Loucy (cell line): ENCODE data around the gene TMIE.

Experiments
- H2AFZ ChIP-seq: fragments of 200-600 bp; sonication (generic); 2 replicates; pipeline ENCODE4 v1.6.0; 2016; ENCODE audit warnings: antibody characterized with exemption, mild to moderate bottlenecking, low read length, moderate library complexity
- H3F3A ChIP-seq: fragments of 200-600 bp; 2 replicates; pipeline ENCODE4 v1.6.0; 2016; ENCODE audit warnings: antibody characterized with exemption, low read depth, mild to moderate bottlenecking
- H3K27me3 ChIP-seq: fragments of 200-600 bp; sonication (generic); 2 replicates; pipeline ENCODE4 v1.6.1; 2014; ENCODE audit warnings: low read length, mild to moderate bottlenecking; ENCODE audit not compliant: insufficient read depth, poor library complexity, severe bottlenecking
- H3K36me3 ChIP-seq: fragments of 200-600 bp; sonication (generic); 2 replicates; pipeline ENCODE4 v1.6.1; 2016; ENCODE audit warnings: low read length; ENCODE audit not compliant: insufficient read depth
- H3K4me1 ChIP-seq: fragments of 200-600 bp; sonication (generic); 2 replicates; pipeline ENCODE4 v1.5.1; 2014; ENCODE audit warnings: low read length, mild to moderate bottlenecking; ENCODE audit not compliant: insufficient read depth, poor library complexity, severe bottlenecking
- H3K4me2 ChIP-seq: fragments of 200-600 bp; sonication (generic); 2 replicates; pipeline ENCODE4 v1.6.0; 2014; ENCODE audit warnings: antibody characterized with exemption, low read length, low read depth, mild to moderate bottlenecking; ENCODE audit not compliant: poor library complexity, severe bottlenecking
- H3K4me3 ChIP-seq: fragments of 200-600 bp; sonication (generic); 2 replicates; pipeline ENCODE4 v1.5.1; 2014; ENCODE audit warnings: low read length, mild to moderate bottlenecking, mixed read lengths; ENCODE audit not compliant: poor library complexity, severe bottlenecking
- H3K79me2 ChIP-seq: fragments of 200-600 bp; sonication (generic); 2 replicates; pipeline ENCODE4 v1.6.1; 2014; ENCODE audit warnings: low read length; ENCODE audit not compliant: insufficient read depth
- H3K9ac ChIP-seq: fragments of 200-600 bp; sonication (generic); 2 replicates; pipeline ENCODE4 v1.6.0; 2014; ENCODE audit warnings: mild to moderate bottlenecking, low read depth, low read length, moderate library complexity; ENCODE audit not compliant: poor library complexity, severe bottlenecking
- H3K9me2 ChIP-seq: fragments of 200-600 bp; sonication (generic); replicated peaks from 2 replicates; pipeline ENCODE4 v1.6.1; 2016; ENCODE audit warnings: low read depth, low read length, mixed read lengths
- H3K9me3 ChIP-seq: fragments of 200-600 bp; sonication (generic); 2 replicates; pipeline ENCODE4 v1.6.1; 2014; ENCODE audit warnings: mild to moderate bottlenecking, antibody characterized with exemption, low read length, low read depth; ENCODE audit not compliant: insufficient read depth
- H4K20me1 ChIP-seq: fragments of 200-600 bp; sonication (generic); 2 replicates; pipeline ENCODE4 v1.6.0; 2014; ENCODE audit warnings: antibody characterized with exemption, low read length, mild to moderate bottlenecking; ENCODE audit not compliant: insufficient read depth, poor library complexity, severe bottlenecking
- EZH2phosphoT487 ChIP-seq: fragments of 200-600 bp; IDR thresholded peaks from 2 replicates; pipeline ENCODE4 v1.6.1; 2018; ENCODE audit warnings: antibody characterized with exemption, mild to moderate bottlenecking, moderate library complexity, borderline replicate concordance
- TF ChIP-seq, protein P1 (sequence below): fragments of 200-600 bp; sonication (generic); conservative IDR thresholded peaks from 2 replicates; pipeline ENCODE4 v1.5.1; 2014; ENCODE audit warnings: mild to moderate bottlenecking, antibody characterized with exemption, low read length

Gene TMIE

DNA sequence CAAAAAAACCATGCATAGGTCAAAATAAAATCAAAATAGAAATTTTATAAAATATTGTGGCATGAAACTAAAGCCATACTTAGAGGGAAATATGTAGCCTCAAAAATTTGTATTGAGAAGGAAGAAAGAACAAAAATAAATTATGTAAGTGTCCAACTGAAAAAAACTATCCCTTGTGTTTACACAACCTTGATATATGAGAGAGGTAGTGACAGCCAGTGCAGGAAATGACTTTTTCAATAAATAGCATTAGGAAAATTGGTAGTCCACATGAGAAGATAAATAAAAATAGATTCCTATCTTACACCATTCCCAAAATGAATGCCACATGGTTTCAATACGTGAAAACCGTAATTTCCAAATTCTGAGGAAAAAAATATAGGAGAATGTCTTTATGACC lies 29.6 kb downstream of the TMIE start:
- Histone ChIP-seq H3K4me3 (no peak overlapping the region), H3F3A (no peaks in the 10 kb centered on the region), H3K9me3 (no peaks in the 10 kb centered on the region), H4K20me1 (no peaks in the 10 kb centered on the region), H3K9me2 (no peaks in the 10 kb centered on the region), H3K4me2 (no peak overlapping the region), H3K9ac (no peak overlapping the region), H2AFZ (no peak overlapping the region), H3K4me1 (no peaks in the 10 kb centered on the region), H3K36me3 (no peaks in the 10 kb centered on the region), H3K79me2 (no peaks in the 10 kb centered on the region), H3K27me3 (no peaks in the 10 kb centered on the region)
- TF ChIP-seq, protein P1, sequence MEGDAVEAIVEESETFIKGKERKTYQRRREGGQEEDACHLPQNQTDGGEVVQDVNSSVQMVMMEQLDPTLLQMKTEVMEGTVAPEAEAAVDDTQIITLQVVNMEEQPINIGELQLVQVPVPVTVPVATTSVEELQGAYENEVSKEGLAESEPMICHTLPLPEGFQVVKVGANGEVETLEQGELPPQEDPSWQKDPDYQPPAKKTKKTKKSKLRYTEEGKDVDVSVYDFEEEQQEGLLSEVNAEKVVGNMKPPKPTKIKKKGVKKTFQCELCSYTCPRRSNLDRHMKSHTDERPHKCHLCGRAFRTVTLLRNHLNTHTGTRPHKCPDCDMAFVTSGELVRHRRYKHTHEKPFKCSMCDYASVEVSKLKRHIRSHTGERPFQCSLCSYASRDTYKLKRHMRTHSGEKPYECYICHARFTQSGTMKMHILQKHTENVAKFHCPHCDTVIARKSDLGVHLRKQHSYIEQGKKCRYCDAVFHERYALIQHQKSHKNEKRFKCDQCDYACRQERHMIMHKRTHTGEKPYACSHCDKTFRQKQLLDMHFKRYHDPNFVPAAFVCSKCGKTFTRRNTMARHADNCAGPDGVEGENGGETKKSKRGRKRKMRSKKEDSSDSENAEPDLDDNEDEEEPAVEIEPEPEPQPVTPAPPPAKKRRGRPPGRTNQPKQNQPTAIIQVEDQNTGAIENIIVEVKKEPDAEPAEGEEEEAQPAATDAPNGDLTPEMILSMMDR = no peak
- TF ChIP-seq EZH2phosphoT487 = no peak

DNA sequence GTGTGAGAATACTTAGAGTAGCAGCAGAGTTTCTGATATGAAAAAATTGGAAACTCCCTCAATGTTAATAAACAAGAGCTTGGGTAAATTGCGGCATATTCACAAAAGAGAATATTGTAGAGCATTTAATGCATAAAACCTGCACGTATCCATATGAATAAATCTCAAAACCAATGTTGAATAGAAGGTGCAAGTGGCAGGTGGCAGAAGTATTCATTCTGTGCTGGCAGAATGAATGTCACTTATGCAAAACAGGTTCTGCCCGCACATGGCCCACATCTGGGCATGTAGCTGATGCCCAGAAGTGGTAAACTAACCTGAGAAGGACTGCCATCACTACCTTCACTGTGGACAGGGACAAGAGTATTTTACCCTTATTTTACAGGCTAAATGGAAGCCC lies 30.6 kb downstream of the TMIE start:
- H2AFZ ChIP-seq = no peak overlapping the region
- no peaks in the 10 kb centered on the region for H3K9me3 ChIP-seq
- H3K9ac ChIP-seq = no peak overlapping the region
- no peaks in the 10 kb centered on the region for H3K79me2 ChIP-seq
- no peaks in the 10 kb centered on the region for H3K36me3 ChIP-seq
- no peaks in the 10 kb centered on the region for H3K27me3 ChIP-seq
- H3K4me1 ChIP-seq = no peaks in the 10 kb centered on the region
- H3F3A ChIP-seq = no peaks in the 10 kb centered on the region
- TF ChIP-seq, protein P1 = no peak
- no peak for TF ChIP-seq EZH2phosphoT487
- H3K9me2 ChIP-seq = no peaks in the 10 kb centered on the region
- no peak overlapping the region for H3K4me2 ChIP-seq
- H4K20me1 ChIP-seq = no peaks in the 10 kb centered on the region
- H3K4me3 ChIP-seq = no peak overlapping the region

DNA sequence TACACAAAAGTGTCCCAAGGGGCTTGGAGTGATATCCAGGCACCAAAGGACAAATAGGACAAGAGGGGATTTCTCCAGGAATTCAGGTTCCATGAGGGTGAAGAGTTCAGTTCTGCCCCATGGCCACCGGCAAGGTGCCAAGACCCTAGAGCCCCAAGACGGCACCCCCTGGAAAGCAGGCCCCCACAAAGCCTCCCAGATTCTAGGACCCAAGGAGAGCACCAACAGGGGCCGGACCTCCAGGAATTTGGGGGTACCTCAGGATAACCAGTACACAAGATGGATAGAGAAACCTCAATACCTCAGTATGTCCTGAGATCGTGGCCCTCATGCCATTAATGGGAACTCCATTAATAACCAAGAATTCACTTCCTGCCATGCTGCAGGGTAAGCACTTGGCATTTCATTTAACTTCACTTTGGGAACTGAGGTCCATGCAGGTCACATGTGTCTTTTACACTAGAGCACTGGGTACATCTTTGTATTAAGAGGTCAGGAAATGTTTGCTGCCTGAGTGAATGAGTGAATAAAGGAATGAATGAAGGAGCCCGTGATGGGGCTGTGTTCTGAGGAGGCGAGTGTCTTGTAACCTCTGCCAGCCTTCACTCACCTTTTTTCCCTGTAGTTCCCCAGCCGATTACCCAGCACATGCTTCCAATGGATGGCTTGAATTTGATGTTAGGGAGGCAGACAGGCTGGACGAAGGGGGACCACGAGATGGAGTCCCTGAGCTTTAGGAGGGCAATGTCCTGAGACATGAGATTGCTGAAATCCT lies 32.0 kb downstream of the TMIE start:
- H3F3A ChIP-seq = no peaks in the 10 kb centered on the region
- no peak overlapping the region for H3K9ac ChIP-seq
- H4K20me1 ChIP-seq = no peaks in the 10 kb centered on the region
- H3K9me2 ChIP-seq = no peaks in the 10 kb centered on the region
- TF ChIP-seq, protein P1 = no peak
- TF ChIP-seq EZH2phosphoT487 = no peak
- no peaks in the 10 kb centered on the region for H3K27me3 ChIP-seq
- no peaks in the 10 kb centered on the region for H3K9me3 ChIP-seq
- H2AFZ ChIP-seq = no peak overlapping the region
- H3K4me2 ChIP-seq = no peak overlapping the region
- H3K4me3 ChIP-seq = no peak overlapping the region
- H3K4me1 ChIP-seq = no peaks in the 10 kb centered on the region
- no peaks in the 10 kb centered on the region for H3K79me2 ChIP-seq
- H3K36me3 ChIP-seq = no peaks in the 10 kb centered on the region
